Muscle of back (tissue), 11 donors: ENCODE measurements around the gene NPM3. TPM values are rescaled to one million over a fixed set of nuclear protein-coding genes. Genes with fewer than 3 reads are reported as not detected.
"Not testable (repeated sequence)": the region's sequence is repeated elsewhere in the genome, so short reads cannot be mapped to it uniquely, and the experiment has no call there.

Experiments
- DNase-seq, 3 donors: peaks; one replicate each; pipeline versions ENCODE4 v3.0.0 to v3.0.0-alpha.2; 2013
- polyA plus RNA-seq, 10 donors: library from polyadenylated mRNA; unstranded; fragments of 120-200 nt; gene quantifications; one replicate each; pipeline ENCODE4 v1.2.1, GENCODE V29; 2013; ENCODE audit not compliant: insufficient read length in 10 of 10

Gene NPM3
- polyA plus RNA-seq, 10 donors: 33.4 to 74.0 (median 54.5) TPM

GRCh38 chr10:101814466-101815071, 31.3 kb upstream of the NPM3 start:
- DNase-seq: no peak

- DNase-seq: no peak
Measured at GRCh38 chr10:101812606-101813005, 29.4 kb upstream of the NPM3 start.

- DNase-seq: no peak
Measured at GRCh38 chr10:101807158-101807557, 23.9 kb upstream of the NPM3 start.

GRCh38 chr10:101803511-101803910, 20.3 kb upstream of the NPM3 start:
- no peak for DNase-seq

GRCh38 chr10:101797403-101798059, 14.3 kb upstream of the NPM3 start:
- no peak for DNase-seq

GRCh38 chr10:101793526-101793925, 10.3 kb upstream of the NPM3 start:
- DNase-seq: no peak

GRCh38 chr10:101789686-101790085, 6.4 kb upstream of the NPM3 start:
- DNase-seq: no peak

GRCh38 chr10:101789231-101789630, 6.0 kb upstream of the NPM3 start:
- not testable (repeated sequence) for DNase-seq

GRCh38 chr10:101785801-101786200, 2.6 kb upstream of the NPM3 start:
- no peak for DNase-seq

- DNase-seq: no peak
Measured at GRCh38 chr10:101784558-101784957, 1.3 kb upstream of the NPM3 start.

- no peak for DNase-seq
Measured at GRCh38 chr10:101783736-101784118, 481 bp upstream of the NPM3 start.

- no peak for DNase-seq
Measured at GRCh38 chr10:101781984-101782810, 1.0 kb downstream of the NPM3 start.

- no peak for DNase-seq
Measured at GRCh38 chr10:101781655-101781983, 1.6 kb downstream of the NPM3 start.

- DNase-seq: peak; percentile 31 to 56 (median 46)
Measured at GRCh38 chr10:101780818-101781654, 2.2 kb downstream of the NPM3 start.

- no peak for DNase-seq
Measured at GRCh38 chr10:101780187-101780817, 2.9 kb downstream of the NPM3 start.

- DNase-seq: peak; percentile 42 to 83 (median 62)
Measured at GRCh38 chr10:101779544-101780186, 3.6 kb downstream of the NPM3 start.

- DNase-seq: peak in 1 of 3 donors; percentile 63
Measured at GRCh38 chr10:101778781-101779543, 4.3 kb downstream of the NPM3 start.

GRCh38 chr10:101778151-101778780, 5.0 kb downstream of the NPM3 start:
- DNase-seq: no peak

- DNase-seq: no peak
Measured at GRCh38 chr10:101777619-101778145, 5.6 kb downstream of the NPM3 start.
